Activated naive CD8-positive, alpha-beta T cell treated with anti-CD3 and anti-CD28 coated beads, Interleukin-2, amount 50 U/mL, for 16 hours (primary cell): Measurements from ENCODE around the gene DOCK6.
"Not testable (repeated sequence)": the region's sequence is repeated elsewhere in the genome, so short reads cannot be mapped to it uniquely, and the experiment has no call there.

Experiments
- DNase-seq: peaks from one replicate; pipeline ENCODE4 v3.0.0-alpha.2; 2020; ENCODE audit warnings: low read depth, low spot score

DOCK6 gene

DNA sequence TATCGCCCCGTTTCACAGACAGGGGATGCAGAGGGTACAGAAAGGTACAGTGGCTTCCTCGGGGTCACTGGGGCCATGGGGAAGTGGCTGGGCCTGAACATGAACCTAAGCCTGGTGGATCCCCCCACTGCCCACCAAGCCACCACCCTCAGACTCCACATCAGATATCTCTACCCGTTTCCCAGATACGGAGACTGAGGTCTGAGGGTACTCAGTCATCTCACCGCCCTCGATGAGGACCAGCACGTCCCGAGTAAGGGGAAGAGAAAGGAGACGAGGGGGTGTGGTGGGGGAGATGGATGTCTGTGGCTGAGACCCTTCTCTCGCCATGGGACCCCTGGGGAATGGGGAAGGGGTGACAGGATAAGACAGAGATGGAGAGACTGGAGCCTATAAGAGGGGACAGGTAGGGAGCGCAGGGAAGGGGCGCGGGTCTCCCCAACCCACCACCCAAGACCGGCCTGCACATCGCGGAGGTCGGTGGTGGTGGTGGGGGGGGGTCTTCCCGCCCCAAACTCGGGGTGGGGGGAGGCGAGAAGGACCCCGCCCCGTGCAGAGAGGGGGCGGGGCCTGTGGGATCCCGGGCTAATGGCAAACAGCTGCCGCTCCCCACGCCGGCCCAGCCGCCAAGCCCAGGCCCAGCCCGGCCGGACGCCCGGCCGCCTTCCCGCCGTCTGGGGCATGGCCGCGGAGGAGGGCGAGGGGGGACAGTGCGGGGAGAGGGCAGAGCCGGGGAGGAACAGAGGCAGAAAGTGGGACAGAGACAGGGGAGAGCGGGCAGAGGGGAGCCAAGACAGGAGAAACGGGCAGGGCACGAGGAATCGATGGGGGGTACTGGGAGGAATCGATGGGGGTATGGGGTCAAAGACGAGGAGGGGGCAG, 65.7 kb downstream of the DOCK6 start:
- DNase-seq, result no peak

DNA sequence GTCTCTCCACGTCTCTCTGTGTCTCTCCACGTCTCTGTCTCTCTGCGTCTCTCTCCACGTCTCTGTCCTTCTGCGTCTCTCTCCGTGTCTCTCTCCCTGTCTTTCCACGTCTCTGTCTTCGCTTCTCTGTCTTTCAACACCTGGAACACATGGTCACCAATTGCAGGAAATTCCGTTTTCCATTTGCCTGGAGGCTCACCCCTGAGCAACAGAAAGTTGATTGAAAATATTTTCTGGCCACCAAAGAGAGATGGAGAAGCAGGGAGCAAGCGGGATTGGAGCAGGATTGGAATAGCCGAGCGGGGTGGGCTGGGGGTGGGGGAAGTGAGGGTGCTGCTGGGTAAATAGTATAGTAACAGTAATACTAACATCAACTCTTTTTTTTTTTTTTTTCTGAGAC, 66.6 kb downstream of the DOCK6 start:
- no peak for DNase-seq

DNA sequence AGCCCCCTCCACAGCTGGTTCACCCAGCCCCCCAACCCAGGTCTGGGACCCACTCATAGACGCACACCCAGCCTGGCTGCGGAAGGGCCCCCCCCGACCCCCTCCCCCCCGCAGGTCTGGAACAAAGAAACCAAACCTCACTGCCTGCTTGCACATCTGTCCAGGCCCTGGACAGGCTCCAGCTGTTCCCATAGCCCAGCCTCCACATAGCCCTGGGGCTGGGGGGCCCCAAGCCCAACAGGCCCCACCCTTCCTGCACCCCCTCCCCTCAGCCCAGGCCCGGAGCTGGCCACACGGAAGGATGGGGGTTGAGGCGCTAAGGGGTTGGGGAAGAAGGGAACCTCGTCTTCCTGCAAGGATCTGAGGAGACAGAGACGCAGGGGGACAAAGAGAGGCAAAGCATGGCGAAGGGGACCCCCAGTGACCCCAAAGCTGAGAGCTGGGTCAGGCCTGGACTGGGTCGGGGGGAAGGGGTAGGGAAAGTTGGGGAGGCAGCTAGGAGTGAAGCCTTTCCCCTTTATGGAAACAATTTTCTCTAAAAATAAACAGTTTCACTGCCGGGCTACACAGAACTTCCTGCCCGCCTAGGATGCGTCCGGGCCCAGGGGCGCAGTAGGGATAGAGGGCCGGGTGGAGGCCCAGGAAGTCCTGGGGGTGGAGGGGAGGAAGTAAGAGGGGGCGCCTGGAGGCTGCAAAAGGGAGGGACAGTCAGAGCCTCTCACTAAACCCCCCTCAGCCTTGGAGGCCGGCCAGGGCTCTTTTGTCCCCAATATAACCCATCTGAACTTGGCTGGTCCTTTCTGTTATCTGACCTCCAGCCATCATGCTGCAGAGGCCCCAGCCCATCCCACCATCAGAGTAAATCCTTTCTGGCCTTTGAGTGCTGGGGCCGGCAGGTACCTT, 67.4 kb downstream of the DOCK6 start:
- DNase-seq, result no peak

DNA sequence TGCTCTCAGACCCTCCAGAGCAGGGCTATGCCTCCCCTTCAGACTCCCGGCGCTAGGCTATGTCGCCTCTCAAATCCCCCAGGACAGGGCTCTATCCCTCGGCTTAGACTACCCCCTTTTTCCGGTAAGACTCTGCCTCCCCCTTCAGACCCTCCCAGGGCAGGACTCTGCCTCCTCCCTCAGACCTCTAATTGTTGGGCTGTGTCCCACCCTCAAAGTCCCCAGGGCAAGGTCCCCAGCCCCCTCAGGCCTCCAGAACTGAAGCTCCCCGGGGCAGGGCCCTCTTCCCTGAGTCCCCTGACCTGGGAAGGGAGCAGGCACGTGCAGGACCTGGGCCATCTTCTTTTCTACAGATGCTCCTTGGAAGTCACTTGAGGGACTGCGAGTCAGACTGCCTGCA, 68.2 kb downstream of the DOCK6 start:
- DNase-seq, result no peak

DNA sequence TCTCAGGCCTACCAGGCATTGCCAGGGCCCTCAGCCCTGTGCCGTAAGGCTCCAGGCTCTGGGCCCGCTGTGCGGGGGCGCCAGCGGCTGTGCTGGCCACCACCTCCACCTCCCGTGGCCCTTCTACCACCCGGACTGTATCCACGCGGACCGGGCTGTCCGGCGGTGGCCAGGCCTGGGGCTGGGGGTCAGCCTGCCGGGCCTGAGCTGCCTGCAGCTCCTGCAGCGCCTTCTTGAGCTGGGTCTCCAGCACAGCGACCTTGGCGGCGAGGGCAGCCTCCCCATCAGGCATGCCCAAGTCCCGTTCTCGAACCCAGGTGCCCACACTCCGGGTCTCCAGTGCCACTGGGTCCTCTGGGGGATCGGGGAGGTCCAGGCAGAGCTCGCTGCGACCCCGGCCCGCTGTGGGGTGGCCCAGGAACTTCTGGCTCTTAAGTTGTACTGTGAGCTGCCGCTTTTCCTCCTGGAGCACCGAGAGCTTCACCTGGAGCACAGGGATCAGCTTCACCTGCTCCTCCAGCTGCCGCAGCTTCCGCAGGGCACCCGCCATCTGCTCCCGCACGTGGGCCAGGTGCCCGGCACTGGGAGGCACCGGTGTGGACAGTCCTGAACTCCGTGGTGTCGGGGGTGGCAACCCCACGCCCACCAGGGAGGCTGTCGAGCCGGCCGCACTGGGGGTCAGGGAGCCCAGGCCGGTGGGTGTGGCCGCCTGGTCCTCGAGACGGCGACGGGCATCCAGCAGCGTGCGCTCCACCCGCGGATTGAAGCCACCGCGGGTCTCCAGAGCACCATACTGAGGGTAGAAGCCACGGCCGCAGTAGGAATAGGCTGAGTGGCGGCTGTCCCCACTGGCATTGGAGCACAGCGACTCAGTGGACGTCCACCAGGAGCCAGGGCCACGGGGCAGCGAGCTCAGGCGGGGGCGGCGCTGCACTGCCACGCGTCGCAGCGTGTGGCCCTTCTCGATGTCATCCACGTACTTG, 69.1 kb downstream of the DOCK6 start:
- DNase-seq, result no peak

DNA sequence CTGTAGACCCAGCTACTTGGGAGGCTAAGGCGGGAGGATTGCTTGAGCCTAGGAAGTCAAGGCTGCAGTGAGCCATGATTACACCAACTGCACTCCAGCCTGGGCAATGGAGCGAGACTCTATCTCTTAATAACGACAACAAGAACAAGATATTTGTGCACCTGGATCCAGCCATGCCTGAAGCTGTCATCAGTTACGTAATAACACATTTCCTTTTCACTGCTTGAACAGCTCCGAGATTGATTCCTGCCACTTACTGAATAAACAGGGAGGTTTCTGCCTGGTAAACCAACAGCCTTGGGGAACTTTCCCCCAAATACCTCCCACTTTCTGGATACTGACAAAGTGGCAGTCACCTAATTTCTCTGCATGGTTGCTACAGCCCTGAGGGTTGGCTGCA, 70.4 kb downstream of the DOCK6 start:
- DNase-seq, result no peak

DNA sequence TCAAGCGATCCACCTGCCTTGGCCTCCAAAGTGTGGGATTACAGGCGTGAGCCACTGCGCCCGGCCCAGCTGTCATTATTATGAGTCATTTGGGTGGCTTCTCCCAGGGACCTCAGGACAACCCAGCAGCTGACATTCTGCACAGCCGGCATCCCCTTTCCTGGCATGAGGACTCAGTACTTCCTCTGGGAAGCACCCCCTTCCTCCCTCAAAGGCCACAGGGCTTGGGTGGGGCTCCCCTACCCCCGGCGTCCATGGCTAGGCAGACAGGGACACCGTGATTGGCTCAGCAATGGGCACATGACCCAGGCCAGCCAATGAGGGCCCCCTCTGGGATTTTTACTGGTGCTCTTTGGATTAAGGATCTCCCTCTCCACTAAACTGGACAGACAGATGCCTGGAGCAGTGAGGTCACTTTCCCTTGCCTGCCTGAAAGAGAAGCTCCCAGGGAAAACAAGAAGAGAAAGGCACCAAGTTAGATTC, 71.0 kb downstream of the DOCK6 start:
- no peak for DNase-seq

DNA sequence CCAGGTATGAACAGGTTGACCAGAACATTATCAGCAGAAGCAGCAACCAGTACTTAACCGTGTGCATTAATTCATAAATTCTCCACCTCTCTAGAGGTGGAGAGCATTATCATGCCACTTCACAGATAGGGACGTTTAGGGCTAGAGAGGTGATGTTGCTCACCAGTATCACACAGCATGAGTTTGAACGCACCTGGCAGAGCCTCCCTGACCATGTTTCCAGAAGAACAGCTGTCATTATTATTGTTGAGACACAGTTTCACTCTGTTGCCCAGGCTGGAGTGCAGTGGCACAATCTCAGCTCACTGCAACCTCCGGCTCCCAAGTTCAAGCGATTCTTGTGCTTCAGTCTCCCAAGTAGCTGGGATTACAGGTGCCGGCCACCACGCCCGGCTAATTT, 71.8 kb downstream of the DOCK6 start:
- DNase-seq, result no peak

DNA sequence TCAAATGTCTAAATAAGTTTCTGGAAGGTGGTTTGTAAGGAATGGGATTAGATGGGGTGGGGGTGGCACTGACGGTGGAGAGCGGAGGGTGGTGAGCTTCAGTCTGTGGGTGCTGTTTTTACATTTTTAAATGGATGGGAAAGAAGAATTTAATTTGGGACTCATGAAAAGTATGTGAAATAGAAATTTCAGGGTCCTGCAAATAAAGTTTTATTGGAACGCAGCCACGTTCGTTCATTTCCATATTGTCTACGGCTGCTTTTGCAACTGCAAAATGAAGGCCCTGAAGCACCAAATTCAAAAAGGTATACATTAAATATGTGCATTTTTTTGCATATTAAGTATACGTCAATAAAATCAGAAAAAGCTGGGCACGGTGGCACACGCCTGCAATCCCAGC, 74.9 kb downstream of the DOCK6 start:
- no peak for DNase-seq

DNA sequence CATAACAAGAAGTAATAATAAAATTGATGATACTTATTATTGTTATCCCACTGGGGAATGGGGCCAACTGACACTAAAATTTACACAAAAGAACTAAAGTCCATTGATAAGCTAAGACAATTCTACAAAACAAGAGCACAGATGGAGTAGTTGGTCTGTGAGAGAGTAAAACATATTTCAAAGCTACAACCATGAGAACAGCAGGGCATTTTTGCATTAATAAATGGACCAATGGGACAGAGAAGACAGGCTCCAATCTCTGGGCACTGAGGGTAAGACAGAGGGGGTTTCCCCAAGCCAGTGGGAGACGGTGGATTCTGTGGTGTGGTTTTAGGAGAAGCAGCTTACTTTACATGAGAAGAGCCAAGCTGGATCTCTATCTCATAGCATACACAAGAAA, 79.3 kb downstream of the DOCK6 start:
- no peak for DNase-seq

DNA sequence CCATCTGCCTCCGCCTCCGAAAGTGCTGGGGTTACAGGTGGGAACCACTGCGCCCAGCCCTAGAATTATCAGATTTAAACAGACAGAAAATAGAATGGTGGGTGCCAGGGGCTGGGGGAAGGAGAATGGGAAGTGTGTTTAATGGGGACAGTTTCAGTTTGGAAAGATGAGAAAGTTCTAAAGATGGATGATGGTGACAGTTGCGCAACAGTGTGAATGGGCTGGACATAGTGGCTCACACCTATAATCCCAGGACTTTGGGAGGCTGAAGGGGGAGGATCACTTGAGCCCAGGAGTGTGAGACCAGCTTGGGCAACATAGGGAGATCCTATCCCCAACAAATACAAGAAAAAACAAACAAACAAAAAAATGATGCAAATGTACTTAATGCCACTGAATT, 80.8 kb downstream of the DOCK6 start:
- DNase-seq, result no peak

DNA sequence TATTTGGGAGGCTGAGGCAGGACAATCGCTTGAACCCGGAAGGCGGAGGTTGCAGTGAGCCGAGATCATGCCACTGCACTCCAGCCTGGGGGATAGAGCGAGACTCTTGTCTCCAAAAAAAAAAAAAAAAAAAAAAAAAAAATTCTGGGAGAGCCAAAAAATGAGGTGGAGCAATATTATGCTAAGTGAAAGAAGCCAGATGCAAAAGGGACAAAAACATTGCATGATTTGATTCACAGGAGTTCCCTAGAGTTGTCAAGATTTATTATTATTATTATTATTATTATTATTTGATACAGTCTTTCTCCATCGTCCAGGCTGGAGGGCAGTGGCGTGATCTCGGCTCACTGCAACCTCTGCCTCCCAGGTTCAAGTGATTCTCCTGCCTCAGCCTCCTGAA, 81.3 kb downstream of the DOCK6 start:
- not testable (repeated sequence) for DNase-seq

DNA sequence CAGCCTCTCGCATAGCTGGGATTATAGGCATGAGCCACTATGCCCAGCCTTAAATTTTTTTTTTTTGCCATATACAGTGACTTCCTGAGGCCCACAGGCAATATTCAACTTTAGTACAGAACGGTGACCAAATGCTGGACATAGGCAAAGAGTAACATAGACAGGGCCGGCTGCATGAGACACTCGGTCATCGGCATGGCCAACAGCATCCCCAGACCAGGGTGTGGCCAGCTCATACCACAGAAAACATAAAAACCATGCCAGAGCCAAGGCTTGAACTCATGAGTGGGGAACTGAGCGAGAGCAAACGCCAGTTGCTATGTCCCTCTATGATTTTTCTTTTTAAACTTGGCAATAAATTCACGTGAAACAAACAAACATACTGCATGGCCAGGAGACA, 82.0 kb downstream of the DOCK6 start:
- no peak for DNase-seq

DNA sequence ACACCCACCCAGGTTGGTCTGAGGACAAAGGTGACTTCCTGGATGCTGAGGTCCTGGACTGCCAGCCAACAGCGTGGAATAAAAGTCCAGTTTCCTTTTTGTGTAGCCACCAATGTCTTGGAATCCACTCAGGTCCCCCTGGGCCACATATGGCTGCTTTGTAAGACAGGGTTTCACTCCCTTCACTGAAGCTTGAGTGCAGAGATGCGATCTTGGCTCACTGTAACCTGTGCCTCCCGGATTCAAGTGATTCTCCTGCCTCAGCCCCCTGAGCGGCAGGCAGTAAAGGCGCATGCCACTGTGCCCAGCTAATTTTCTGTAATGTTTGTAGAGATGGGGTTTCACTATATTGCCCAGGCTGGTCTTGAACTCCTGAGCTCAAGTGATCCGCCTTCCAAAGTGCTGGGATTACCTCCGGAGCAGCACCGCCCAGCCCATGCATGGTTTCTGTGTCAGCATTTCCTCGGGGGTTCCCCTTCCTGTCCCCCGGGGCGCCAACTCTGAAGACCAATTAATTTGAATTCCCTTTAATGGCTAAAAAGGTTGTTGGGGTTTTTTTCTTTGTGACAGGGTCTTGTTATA, 82.5 kb downstream of the DOCK6 start:
- DNase-seq, result no peak

DNA sequence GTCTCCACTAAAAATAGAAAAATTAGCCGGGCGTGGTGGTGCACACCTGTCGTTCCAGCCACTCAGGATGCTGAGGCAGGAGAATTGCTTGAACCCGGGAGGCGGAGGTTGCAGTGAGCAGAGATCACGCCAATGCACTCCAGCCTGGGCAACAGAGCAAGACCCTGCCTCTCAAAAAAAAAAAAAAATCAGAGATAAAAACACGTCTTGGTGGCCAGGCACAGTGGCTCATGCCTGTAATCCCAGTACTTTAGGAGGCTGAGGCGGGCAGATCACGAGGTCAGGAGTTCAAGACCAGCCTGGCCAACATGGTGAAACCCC, 83.2 kb downstream of the DOCK6 start:
- DNase-seq, result not testable (repeated sequence)

DNA sequence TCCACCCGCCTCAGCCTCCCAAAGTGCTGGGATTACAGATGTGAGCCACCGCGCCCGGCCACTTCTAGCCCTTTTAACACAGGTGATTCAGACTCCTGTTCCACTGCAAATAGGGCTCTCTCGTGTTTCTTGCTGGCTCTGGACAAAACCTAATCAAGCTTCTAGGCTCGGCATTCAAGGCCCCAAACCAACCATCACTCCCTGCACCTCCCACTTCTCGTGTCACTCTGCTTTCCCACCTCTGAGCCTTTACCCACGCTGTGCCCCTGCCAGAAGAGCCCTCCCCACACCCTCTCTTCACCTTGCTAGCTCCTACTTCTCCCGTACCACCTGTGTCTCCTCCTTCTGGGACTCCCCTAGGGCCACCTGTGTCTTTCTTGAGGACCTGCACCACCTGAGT, 84.7 kb downstream of the DOCK6 start:
- DNase-seq, result no peak

DNA sequence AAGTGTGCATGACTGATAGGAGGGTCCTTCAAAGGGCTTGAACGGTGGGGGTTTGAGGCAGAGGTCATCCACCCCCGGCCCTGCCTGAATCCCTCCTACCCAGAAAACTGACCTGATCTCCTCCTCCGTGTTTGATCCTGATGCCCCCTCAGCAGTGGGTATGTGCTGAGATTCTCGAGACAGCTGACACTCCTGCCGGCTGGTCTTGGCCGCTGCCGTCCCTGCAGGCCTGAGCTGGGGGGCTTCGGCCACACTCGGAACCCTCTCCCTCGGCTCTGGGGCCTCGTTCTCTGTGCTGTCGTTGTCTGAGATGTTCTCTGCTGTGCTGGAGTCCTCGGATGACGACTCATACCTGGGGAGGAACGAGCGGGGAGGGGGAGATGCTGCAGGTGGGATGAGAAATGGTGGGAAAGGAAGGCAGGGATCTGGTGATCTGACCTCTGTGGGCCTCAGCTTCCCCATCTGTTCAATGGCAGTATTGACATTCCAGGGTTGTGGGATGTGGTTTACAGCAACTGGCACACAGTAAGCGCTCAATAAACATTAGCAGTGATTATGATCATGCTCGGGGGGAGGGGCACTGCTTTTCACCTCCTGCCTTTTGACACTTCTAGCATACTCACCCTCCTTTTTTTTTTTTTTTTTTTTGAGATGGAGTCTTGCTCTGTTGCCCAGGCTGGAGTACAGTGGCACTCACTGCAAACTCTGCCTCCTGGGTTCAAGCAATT, 85.7 kb downstream of the DOCK6 start:
- no peak for DNase-seq

DNA sequence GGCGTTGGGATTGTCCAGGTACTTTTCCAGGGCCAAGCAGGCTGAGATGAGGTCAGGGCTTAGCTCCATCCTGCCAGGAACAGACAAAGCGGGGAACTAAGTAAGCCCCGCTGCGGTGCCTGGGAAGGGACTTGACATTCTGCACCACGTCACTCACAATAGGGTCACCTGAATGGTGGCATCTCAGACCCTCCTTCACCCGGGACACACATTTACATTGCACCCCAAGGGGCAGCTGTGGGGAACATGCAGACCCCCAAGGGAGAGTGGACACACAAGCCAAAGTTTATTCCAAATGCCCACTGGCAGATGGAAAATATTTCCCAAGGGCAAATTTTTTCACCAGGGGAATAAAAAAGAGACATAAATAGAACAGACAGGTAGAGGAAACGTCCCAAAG, 86.4 kb downstream of the DOCK6 start:
- DNase-seq, result no peak

DNA sequence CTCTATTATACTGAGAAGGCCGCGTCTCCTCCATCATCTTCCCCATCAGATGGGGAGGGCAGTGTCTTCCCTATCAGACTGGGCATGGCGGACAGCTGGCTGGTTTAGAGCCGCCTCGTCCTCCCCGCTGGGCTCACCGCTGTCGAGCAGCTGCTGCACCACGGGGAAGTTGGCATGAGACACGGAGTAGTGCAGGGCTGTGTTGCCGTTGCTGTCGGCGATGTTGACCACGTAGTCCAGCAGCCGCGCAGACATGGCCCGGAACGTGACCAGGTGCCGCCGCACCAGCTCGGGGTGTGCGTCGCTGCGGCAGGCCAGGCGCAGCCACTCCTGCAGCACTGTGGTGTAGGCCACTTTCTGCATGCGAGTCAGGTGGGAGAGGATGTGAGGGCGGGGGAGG, 88.0 kb downstream of the DOCK6 start:
- no peak for DNase-seq

DNA sequence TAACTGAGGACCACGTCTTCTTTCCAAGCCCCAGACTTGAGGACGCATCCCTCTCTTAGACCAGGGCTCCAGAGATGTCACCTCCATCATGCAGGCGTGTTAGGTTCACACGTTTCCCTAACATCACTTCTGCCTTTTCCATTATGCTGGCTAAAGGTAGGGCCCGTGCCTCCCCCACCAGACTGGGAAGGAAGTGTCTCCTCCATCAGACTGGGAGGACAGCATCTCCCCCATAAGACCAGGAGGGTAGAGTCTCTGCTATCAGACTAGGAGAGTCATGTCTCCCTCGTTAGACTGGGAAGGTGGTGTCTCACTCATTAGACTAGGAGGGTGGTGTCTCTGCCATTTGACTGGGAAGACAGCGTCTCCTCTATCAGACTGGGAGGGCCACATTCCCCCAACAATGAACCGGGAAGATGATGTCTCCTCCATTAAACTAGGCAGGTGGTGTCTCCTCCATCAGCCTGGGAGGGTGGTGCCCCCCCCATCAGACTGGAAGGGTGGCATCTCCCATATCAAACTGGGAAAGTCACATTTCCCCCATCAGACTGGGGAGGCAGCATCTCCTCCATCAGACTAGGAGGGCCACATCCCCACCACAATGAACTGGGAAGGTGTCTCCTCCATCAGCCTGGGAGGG, 88.7 kb downstream of the DOCK6 start:
- DNase-seq, result no peak
